HepG2 (cell line): ENCODE data around the gene ARHGAP26. TPM values are rescaled to one million over a fixed set of nuclear protein-coding genes. Genes with fewer than 3 reads are reported as not detected.

ENCODE experiments used
- ARHGAP35 ChIP-seq: sonication (generic); formaldehyde crosslinking; IDR thresholded peaks from 2 replicates; pipeline ENCODE4 v1.9.0; 2022; ENCODE audit warnings: mild to moderate bottlenecking, inconsistent platforms, moderate library complexity, missing genetic modification reagents, borderline replicate concordance
- ARID5B ChIP-seq: IDR thresholded peaks from 2 replicates; pipeline ENCODE4 v1.4.0; 2020; ENCODE audit warnings: mild to moderate bottlenecking, missing genetic modification reagents
- ATF2 ChIP-seq: sonication (generic); formaldehyde crosslinking; IDR thresholded peaks from 2 replicates; pipeline ENCODE4 v1.4.0; 2020; ENCODE audit warnings: missing genetic modification reagents
- BRD4 ChIP-seq: sonication (generic); formaldehyde crosslinking; IDR thresholded peaks from 2 replicates; pipeline ENCODE4 v1.4.0; 2020; ENCODE audit warnings: missing genetic modification reagents
- HOMEZ ChIP-seq: IDR thresholded peaks from 2 replicates; pipeline ENCODE4 v1.6.1; 2016; ENCODE audit warnings: low read depth
- NFATC3 ChIP-seq: sonication (generic); formaldehyde crosslinking; IDR thresholded peaks from 2 replicates; pipeline ENCODE4 v1.5.1; 2020; ENCODE audit warnings: mild to moderate bottlenecking, missing genetic modification reagents
- REPIN1 ChIP-seq: sonication (generic); formaldehyde crosslinking; IDR thresholded peaks from 2 replicates; pipeline ENCODE4 v1.8.0; 2022; ENCODE audit warnings: missing genetic modification reagents, low read depth, mild to moderate bottlenecking, borderline replicate concordance
- RFX5 ChIP-seq: IDR thresholded peaks from 2 replicates; pipeline ENCODE4 v1.6.1; 2011; ENCODE audit warnings: low read depth, low read length, improper control_type of control experiment
- RXRA ChIP-seq: sonication (generic); formaldehyde crosslinking; IDR thresholded peaks from 2 replicates; pipeline ENCODE4 v1.5.1; 2020; ENCODE audit warnings: missing genetic modification reagents
- SAP130 ChIP-seq: IDR thresholded peaks from 2 replicates; pipeline ENCODE4 v1.6.1; 2016; ENCODE audit warnings: low read depth
- ZIK1 ChIP-seq: sonication (generic); formaldehyde crosslinking; IDR thresholded peaks from 2 replicates; pipeline ENCODE4 v1.5.0; 2020; ENCODE audit warnings: mild to moderate bottlenecking, low read depth, missing genetic modification reagents, borderline replicate concordance
- ZMYM3 ChIP-seq: sonication (generic); formaldehyde crosslinking; IDR thresholded peaks from 2 replicates; pipeline ENCODE4 v1.5.1; 2020; ENCODE audit warnings: mild to moderate bottlenecking, missing genetic modification reagents
- ZNF709 ChIP-seq: sonication (generic); formaldehyde crosslinking; IDR thresholded peaks from 2 replicates; pipeline ENCODE4 v1.5.0; 2020; ENCODE audit warnings: mild to moderate bottlenecking, missing genetic modification reagents
- ZNF747 ChIP-seq: sonication (generic); formaldehyde crosslinking; IDR thresholded peaks from 2 replicates; pipeline ENCODE4 v1.8.1; 2023; ENCODE audit warnings: missing genetic modification reagents, mild to moderate bottlenecking, borderline replicate concordance
- polyA plus RNA-seq, 8 experiments: library from polyadenylated mRNA; depleted of rRNA in 3 of 8; stranded (reverse) in 7 of 8; unstranded in 1 of 8; fragments of >200 nt; fragmentation: Illumina TruSeq in 4 of 8; extraction: Trizol in 4 of 8; gene quantifications; 2 replicates each; pipeline versions ENCODE4 v1.2.1 to v1.2.3, GENCODE V29; 2011 to 2016; ENCODE audit warnings: low read depth in 4 of 8, missing spikeins in 1 of 8, mixed read lengths in 1 of 8; ENCODE audit not compliant: insufficient read depth in 1 of 8
- total RNA-seq, 5 experiments: library from RNA; depleted of rRNA; stranded (reverse); fragments of >200 nt; fragmentation: Illumina TruSeq; extraction: Trizol; gene quantifications; 2 replicates each; pipeline ENCODE4 v1.2.3, GENCODE V29; 2016; ENCODE audit warnings: low read depth in 1 of 5
- TF ChIP-seq, protein P1 (sequence below): sonication (generic); formaldehyde crosslinking; IDR thresholded peaks from 2 replicates; pipeline ENCODE4 v1.4.0; 2020; ENCODE audit warnings: missing genetic modification reagents
- TF ChIP-seq, protein P2 (sequence below): sonication (generic); formaldehyde crosslinking; IDR thresholded peaks from 2 replicates; pipeline ENCODE4 v1.4.0; 2020; ENCODE audit warnings: missing genetic modification reagents

The ARHGAP26 gene
- total and polyA plus RNA-seq, 2 of the 13 experiments (the other 11 are each of a cell fraction or from before 2014, with no cell fraction given): 9.6 to 18.2 TPM

- TF ChIP-seq RXRA (CRISPR knock-in tag): no peak
- peak; percentile 53; the same call in 1 of the 2 replicates for TF ChIP-seq SAP130 (CRISPR knock-in tag)
- TF ChIP-seq, protein P1, sequence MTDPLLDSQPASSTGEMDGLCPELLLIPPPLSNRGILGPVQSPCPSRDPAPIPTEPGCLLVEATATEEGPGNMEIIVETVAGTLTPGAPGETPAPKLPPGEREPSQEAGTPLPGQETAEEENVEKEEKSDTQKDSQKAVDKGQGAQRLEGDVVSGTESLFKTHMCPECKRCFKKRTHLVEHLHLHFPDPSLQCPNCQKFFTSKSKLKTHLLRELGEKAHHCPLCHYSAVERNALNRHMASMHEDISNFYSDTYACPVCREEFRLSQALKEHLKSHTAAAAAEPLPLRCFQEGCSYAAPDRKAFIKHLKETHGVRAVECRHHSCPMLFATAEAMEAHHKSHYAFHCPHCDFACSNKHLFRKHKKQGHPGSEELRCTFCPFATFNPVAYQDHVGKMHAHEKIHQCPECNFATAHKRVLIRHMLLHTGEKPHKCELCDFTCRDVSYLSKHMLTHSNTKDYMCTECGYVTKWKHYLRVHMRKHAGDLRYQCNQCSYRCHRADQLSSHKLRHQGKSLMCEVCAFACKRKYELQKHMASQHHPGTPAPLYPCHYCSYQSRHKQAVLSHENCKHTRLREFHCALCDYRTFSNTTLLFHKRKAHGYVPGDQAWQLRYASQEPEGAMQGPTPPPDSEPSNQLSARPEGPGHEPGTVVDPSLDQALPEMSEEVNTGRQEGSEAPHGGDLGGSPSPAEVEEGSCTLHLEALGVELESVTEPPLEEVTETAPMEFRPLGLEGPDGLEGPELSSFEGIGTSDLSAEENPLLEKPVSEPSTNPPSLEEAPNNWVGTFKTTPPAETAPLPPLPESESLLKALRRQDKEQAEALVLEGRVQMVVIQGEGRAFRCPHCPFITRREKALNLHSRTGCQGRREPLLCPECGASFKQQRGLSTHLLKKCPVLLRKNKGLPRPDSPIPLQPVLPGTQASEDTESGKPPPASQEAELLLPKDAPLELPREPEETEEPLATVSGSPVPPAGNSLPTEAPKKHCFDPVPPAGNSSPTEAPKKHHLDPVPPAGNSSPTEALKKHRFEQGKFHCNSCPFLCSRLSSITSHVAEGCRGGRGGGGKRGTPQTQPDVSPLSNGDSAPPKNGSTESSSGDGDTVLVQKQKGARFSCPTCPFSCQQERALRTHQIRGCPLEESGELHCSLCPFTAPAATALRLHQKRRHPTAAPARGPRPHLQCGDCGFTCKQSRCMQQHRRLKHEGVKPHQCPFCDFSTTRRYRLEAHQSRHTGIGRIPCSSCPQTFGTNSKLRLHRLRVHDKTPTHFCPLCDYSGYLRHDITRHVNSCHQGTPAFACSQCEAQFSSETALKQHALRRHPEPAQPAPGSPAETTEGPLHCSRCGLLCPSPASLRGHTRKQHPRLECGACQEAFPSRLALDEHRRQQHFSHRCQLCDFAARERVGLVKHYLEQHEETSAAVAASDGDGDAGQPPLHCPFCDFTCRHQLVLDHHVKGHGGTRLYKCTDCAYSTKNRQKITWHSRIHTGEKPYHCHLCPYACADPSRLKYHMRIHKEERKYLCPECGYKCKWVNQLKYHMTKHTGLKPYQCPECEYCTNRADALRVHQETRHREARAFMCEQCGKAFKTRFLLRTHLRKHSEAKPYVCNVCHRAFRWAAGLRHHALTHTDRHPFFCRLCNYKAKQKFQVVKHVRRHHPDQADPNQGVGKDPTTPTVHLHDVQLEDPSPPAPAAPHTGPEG (CRISPR knock-in tag): no peak
- no peak for TF ChIP-seq ATF2 (CRISPR knock-in tag)
- no peak for TF ChIP-seq REPIN1 (CRISPR knock-in tag)
- no peak for TF ChIP-seq ZMYM3 (CRISPR knock-in tag)
- TF ChIP-seq NFATC3 (CRISPR knock-in tag): no peak
- no peak for TF ChIP-seq ZIK1 (CRISPR knock-in tag)
- TF ChIP-seq RFX5: no peak
- no peak for TF ChIP-seq ZNF709 (CRISPR knock-in tag)
- TF ChIP-seq HOMEZ: no peak
- peak; percentile 52; the same call in 1 of the 2 replicates for TF ChIP-seq ARID5B (CRISPR knock-in tag)
- TF ChIP-seq BRD4 (CRISPR knock-in tag): no peak
- no peak for TF ChIP-seq ZNF747 (CRISPR knock-in tag)
- TF ChIP-seq, protein P2, sequence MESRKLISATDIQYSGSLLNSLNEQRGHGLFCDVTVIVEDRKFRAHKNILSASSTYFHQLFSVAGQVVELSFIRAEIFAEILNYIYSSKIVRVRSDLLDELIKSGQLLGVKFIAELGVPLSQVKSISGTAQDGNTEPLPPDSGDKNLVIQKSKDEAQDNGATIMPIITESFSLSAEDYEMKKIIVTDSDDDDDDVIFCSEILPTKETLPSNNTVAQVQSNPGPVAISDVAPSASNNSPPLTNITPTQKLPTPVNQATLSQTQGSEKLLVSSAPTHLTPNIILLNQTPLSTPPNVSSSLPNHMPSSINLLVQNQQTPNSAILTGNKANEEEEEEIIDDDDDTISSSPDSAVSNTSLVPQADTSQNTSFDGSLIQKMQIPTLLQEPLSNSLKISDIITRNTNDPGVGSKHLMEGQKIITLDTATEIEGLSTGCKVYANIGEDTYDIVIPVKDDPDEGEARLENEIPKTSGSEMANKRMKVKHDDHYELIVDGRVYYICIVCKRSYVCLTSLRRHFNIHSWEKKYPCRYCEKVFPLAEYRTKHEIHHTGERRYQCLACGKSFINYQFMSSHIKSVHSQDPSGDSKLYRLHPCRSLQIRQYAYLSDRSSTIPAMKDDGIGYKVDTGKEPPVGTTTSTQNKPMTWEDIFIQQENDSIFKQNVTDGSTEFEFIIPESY (CRISPR knock-in tag): no peak
- TF ChIP-seq ARHGAP35: no peak
These were observed 429.7 kb downstream of the ARHGAP26 start (continued) for GRCh38 chr5:143199843-143200242.
